B cell (primary cell): ENCODE results near the gene PSMD2. TPM values are rescaled to one million over a fixed set of nuclear protein-coding genes. Genes with fewer than 3 reads are reported as not detected.

ENCODE experiments used
- ATAC-seq: fragments of 200-7000 bp; cut with Tn5 transposase; one replicate; pipeline ENCODE4 v1.10.0; 2021; ENCODE audit warnings: low read depth, mild to moderate bottlenecking, moderate number of reproducible peaks, moderate library complexity
- CTCF ChIA-PET: fragments of 350-600 bp; sonication (Branson Sonifier 250); formaldehyde crosslinking; loops from one replicate; lab custom pipeline; 2021; ENCODE audit warnings: antibody characterized with exemption, inconsistent platforms; lab: Charles Lee
- POLR2A ChIA-PET: fragments of 350-600 bp; sonication (Branson Sonifier 250); formaldehyde crosslinking; loops from one replicate; lab custom pipeline; 2021; ENCODE audit warnings: antibody characterized with exemption; lab: Charles Lee
- DNase-seq: peaks from one replicate; pipeline ENCODE4 v3.0.0; 2013
- H2AFZ ChIP-seq: 2 replicates; pipeline ENCODE4 v1.6.1; 2012; ENCODE audit warnings: mild to moderate bottlenecking, low read depth, low read length; ENCODE audit not compliant: insufficient read depth, poor library complexity, severe bottlenecking
- H3K27ac ChIP-seq, 2 donors: 1 replicate in 1 of 2; 2 replicates in 1 of 2; pipeline ENCODE4 v1.5.1; 2012 to 2013; ENCODE audit warnings: low read length in 2 of 2, mild to moderate bottlenecking in 2 of 2, moderate library complexity in 1 of 2
- H3K27me3 ChIP-seq, 4 experiments: fragments of 200-600 bp in 1 of 4; sonication (generic) in 1 of 4; replicated peaks in 1 of 4; 1 replicate in 2 of 4; 2 replicates in 2 of 4; pipeline versions ENCODE4 v1.6.1 to v1.7.0; 2013 to 2016; ENCODE audit warnings: low read length in 3 of 4, mild to moderate bottlenecking in 2 of 4, mixed read lengths in 1 of 4, moderate library complexity in 1 of 4; ENCODE audit not compliant: insufficient read depth in 4 of 4, control insufficient read depth in 3 of 4; ENCODE audit errors: control extremely low read depth in 1 of 4
- H3K36me3 ChIP-seq, 2 experiments: replicated peaks in 1 of 2; 1 replicate in 1 of 2; 2 replicates in 1 of 2; pipeline versions ENCODE4 v1.6.1 to v1.7.1; 2013; ENCODE audit warnings: low read length in 1 of 2; ENCODE audit not compliant: insufficient read depth in 2 of 2, control insufficient read depth in 1 of 2; ENCODE audit errors: control extremely low read depth in 1 of 2, extremely low read depth in 1 of 2
- H3K4me1 ChIP-seq, 2 donors: fragments of 200-600 bp in 1 of 2; sonication (generic) in 1 of 2; 1 replicate in 1 of 2; 2 replicates in 1 of 2; pipeline versions ENCODE4 v1.5.1 to v1.6.1; 2013 to 2017; ENCODE audit warnings: low read length in 2 of 2; ENCODE audit not compliant: control insufficient read depth in 2 of 2, insufficient read depth in 2 of 2
- H3K4me2 ChIP-seq: replicated peaks from 2 replicates; pipeline ENCODE3; 2012; ENCODE audit warnings: mild to moderate bottlenecking, low read depth, low read length; ENCODE audit not compliant: poor library complexity, severe bottlenecking
- H3K4me3 ChIP-seq, 5 experiments: fragments of 200-600 bp in 1 of 5; sonication (generic) in 1 of 5; 1 replicate in 3 of 5; 2 replicates in 2 of 5; pipeline versions ENCODE4 v1.5.1 to v1.7.0; 2011 to 2016; ENCODE audit warnings: low read length in 4 of 5, mild to moderate bottlenecking in 4 of 5, low read depth in 2 of 5, control low read depth in 1 of 5, moderate library complexity in 1 of 5; ENCODE audit not compliant: insufficient read depth in 1 of 5; ENCODE audit errors: control extremely low read depth in 1 of 5, extremely low read depth in 1 of 5
- H3K79me2 ChIP-seq: fragments of 200-600 bp; sonication (generic); one replicate; pipeline ENCODE4 v1.6.0; 2016; ENCODE audit warnings: low read length; ENCODE audit not compliant: control insufficient read depth, insufficient read depth
- H3K9ac ChIP-seq: fragments of 200-600 bp; sonication (generic); 2 replicates; pipeline ENCODE4 v1.6.1; 2017; ENCODE audit warnings: mild to moderate bottlenecking, low read length, moderate library complexity
- H3K9me3 ChIP-seq, 3 donors: one replicate each; pipeline versions ENCODE4 v1.6.1 to v1.7.1; 2013; ENCODE audit warnings: low read length in 2 of 3; ENCODE audit not compliant: control insufficient read depth in 2 of 3, insufficient read depth in 1 of 3; ENCODE audit errors: control extremely low read depth in 1 of 3
- H4K20me1 ChIP-seq: 2 replicates; pipeline ENCODE4 v1.6.0; 2012; ENCODE audit warnings: mild to moderate bottlenecking, low read length; ENCODE audit not compliant: insufficient read depth, control insufficient read depth, poor library complexity, severe bottlenecking
- H3K27ac Mint-ChIP-seq: one replicate; pipeline ENCODE4 v1.8.0; 2021; ENCODE audit warnings: mixed read lengths
- H3K27me3 Mint-ChIP-seq: one replicate; pipeline ENCODE4 v1.8.0; 2021; ENCODE audit warnings: mixed read lengths
- H3K4me1 Mint-ChIP-seq: one replicate; pipeline ENCODE4 v1.8.0; 2021; ENCODE audit warnings: mixed read lengths
- H3K4me3 Mint-ChIP-seq: one replicate; pipeline ENCODE4 v1.8.0; 2021; ENCODE audit warnings: mixed read lengths
- H3K9me3 Mint-ChIP-seq: one replicate; pipeline ENCODE4 v1.8.0; 2022; ENCODE audit warnings: mixed read lengths; ENCODE audit not compliant: insufficient read depth
- EZH2 ChIP-seq: IDR thresholded peaks from 2 replicates; pipeline ENCODE4 v1.6.1; 2012; ENCODE audit warnings: borderline replicate concordance, low read depth, mild to moderate bottlenecking, moderate library complexity, low read length; ENCODE audit not compliant: insufficient read depth, poor library complexity, severe bottlenecking
- WGBS: methylation state at CpG from one replicate; pipeline ENCODE4 v1.1.5; 2013; ENCODE audit warnings: missing lambda C conversion rate; ENCODE audit not compliant: insufficient coverage; 5-methylcytosine and 5-hydroxymethylcytosine counted together
- intact Hi-C: fragments of 100-400 bp; cut with micrococcal nuclease; formaldehyde crosslinking; loops from one replicate; pipeline ENCODE4 v1.10.0; 2022
- polyA plus RNA-seq: library from polyadenylated mRNA; depleted of rRNA; stranded (reverse); fragments of >200 nt; gene quantifications from 2 replicates; pipeline ENCODE4 v1.2.3, GENCODE V29; 2012
- total RNA-seq, 2 donors: library from RNA; stranded (reverse); fragments of 120-200 nt in 1 of 2; gene quantifications; 1 replicate in 1 of 2; 2 replicates in 1 of 2; pipeline versions ENCODE4 v1.2.3 to v1.2.4, GENCODE V29; 2013 to 2022
- TF ChIP-seq, protein P1 (sequence below): fragments of 200-600 bp; IDR thresholded peaks from one replicate; pipeline ENCODE4 v1.8.0; 2022; ENCODE audit warnings: antibody characterized with exemption, mild to moderate bottlenecking

PSMD2 gene
- total and polyA plus RNA-seq, 2 donors (not counting 1 experiment from before 2014, with no cell fraction given) = 79.4 to 140 TPM

DNA sequence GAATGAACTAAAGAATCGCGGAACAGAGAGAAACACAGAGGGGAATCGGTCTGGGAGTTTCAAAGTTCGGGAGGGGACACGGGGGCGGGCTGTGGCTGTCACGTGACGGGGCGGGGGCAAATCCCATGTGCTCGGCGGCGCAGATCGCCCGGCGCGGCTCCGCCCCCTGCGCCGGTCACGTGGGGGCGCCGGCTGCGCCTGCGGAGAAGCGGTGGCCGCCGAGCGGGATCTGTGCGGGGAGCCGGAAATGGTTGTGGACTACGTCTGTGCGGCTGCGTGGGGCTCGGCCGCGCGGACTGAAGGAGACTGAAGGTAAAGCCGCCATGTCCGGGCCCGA lies 15.3 kb downstream of the PSMD2 start, which contains the start of gene EIF4G1:
Gene EIF4G1, plus strand, starts transcription at position 244 of the 337 bp plus-strand sequence. CDS start 1,191 bp downstream, outside the sequence.
- WGBS = 1% methylated on average over 34 of the region's 40 CpGs
- Histone ChIP-seq H3K9me3 (no peaks in the 10 kb centered on the region), H3K79me2 (peaks cover 23% of the 10 kb centered on the region), H3K4me3 (peak within 1 kb of the TSS; percentile 43 to 71 (median 61)), H3K27ac (peak within 1 kb of the TSS; percentile 73 to 89), H3K9ac (peak within 1 kb of the TSS; percentile 71), H2AFZ (peak within 1 kb of the TSS; percentile 84), H3K4me2 (peak within 1 kb of the TSS; percentile 89), H3K4me1 (peaks cover 13 to 23% of the 10 kb centered on the region in 2 donors), H4K20me1 (peaks cover 41% of the 10 kb centered on the region), H3K27me3 (no peaks in the 10 kb centered on the region), H3K36me3 (peaks cover 0 to 15% of the 10 kb centered on the region in 2 experiments)
- no peak for TF ChIP-seq EZH2
- TF ChIP-seq, protein P1, sequence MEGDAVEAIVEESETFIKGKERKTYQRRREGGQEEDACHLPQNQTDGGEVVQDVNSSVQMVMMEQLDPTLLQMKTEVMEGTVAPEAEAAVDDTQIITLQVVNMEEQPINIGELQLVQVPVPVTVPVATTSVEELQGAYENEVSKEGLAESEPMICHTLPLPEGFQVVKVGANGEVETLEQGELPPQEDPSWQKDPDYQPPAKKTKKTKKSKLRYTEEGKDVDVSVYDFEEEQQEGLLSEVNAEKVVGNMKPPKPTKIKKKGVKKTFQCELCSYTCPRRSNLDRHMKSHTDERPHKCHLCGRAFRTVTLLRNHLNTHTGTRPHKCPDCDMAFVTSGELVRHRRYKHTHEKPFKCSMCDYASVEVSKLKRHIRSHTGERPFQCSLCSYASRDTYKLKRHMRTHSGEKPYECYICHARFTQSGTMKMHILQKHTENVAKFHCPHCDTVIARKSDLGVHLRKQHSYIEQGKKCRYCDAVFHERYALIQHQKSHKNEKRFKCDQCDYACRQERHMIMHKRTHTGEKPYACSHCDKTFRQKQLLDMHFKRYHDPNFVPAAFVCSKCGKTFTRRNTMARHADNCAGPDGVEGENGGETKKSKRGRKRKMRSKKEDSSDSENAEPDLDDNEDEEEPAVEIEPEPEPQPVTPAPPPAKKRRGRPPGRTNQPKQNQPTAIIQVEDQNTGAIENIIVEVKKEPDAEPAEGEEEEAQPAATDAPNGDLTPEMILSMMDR = no peak
- Mint-ChIP-seq H3K27ac (peak within 1 kb of the TSS; percentile 88), H3K4me1 (peaks cover 31% of the 10 kb centered on the region), H3K27me3 (no peaks in the 10 kb centered on the region), H3K9me3 (no peaks in the 10 kb centered on the region), H3K4me3 (peak within 1 kb of the TSS; percentile 90)
- peak; percentile 96 for DNase-seq
- intact Hi-C loops = loop anchor here (1.0 kb wide), 6 partner anchors 15 to 140 kb away; partner anchors contain the start of genes AP2M1, EEF1AKMT4 and PSMD2
- ChIA-PET POLR2A (interaction anchor here (0.7 to 1.3 kb wide), 2 partner anchors 48 to 49 kb away, joined by 3 to 9 read pairs; no protein-coding TSS in a partner anchor), CTCF (no interaction called here)
- peak; percentile 90 for ATAC-seq
